SK-N-DZ (cell line): ENCODE data around the gene SLX4IP.

Source experiments
- small RNA-seq, 2 experiments: library from RNA; depleted of rRNA; stranded (forward); fragments of <200 nt; gene quantifications; one replicate each; pipeline ENCODE3, GENCODE V24; 2014

The SLX4IP gene

Small RNA genes lying within 50 kb of the gene (small RNA-seq; reads per million reads assigned to genes)
- gene MIR6870, result 0 reads per million in 2 experiments
